SU-DHL-6 (cell line): ENCODE results near the gene ACRBP.

Experiments used
- EZH2phosphoT487 ChIP-seq: fragments of 200-600 bp; sonication (generic), shearing (Covaris generic); conservative IDR thresholded peaks from 2 replicates; pipeline ENCODE4 v1.6.1; 2018; ENCODE audit warnings: mild to moderate bottlenecking, antibody characterized with exemption, low read length, moderate library complexity, mixed read lengths
- TF ChIP-seq, protein P1 (sequence below): fragments of 200-600 bp; sonication (generic); IDR thresholded peaks from one replicate; pipeline ENCODE4 v1.5.1; 2017; ENCODE audit warnings: antibody characterized with exemption, mild to moderate bottlenecking, low read length, moderate library complexity; ENCODE audit not compliant: insufficient read depth, poor library complexity, severe bottlenecking

DNA sequence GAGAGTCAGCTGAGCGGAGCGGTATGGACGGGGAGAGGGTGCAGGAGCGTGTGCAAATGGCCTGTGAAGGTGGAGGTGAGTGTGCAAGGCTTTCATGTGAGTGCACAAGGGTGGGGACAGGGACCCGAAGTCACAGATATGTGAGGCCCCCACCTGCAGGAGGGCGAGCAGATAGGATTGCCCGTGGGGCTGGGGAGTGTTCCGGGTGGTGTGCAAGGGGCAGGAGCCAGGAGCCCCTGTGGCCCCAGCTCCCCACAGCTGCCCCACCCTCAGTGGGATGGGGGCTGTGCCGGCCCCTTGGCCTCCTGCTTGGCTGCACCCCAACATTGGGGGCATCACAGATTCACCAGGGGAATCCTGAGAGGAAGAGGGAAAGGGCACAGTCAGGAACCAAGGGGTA lies 47.5 kb upstream of the ACRBP start:
- TF ChIP-seq, protein P1, sequence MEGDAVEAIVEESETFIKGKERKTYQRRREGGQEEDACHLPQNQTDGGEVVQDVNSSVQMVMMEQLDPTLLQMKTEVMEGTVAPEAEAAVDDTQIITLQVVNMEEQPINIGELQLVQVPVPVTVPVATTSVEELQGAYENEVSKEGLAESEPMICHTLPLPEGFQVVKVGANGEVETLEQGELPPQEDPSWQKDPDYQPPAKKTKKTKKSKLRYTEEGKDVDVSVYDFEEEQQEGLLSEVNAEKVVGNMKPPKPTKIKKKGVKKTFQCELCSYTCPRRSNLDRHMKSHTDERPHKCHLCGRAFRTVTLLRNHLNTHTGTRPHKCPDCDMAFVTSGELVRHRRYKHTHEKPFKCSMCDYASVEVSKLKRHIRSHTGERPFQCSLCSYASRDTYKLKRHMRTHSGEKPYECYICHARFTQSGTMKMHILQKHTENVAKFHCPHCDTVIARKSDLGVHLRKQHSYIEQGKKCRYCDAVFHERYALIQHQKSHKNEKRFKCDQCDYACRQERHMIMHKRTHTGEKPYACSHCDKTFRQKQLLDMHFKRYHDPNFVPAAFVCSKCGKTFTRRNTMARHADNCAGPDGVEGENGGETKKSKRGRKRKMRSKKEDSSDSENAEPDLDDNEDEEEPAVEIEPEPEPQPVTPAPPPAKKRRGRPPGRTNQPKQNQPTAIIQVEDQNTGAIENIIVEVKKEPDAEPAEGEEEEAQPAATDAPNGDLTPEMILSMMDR, result no peak
- no peak for TF ChIP-seq EZH2phosphoT487
